IMR-90 (cell line): Measurements from ENCODE around the gene CMTM1. TPM values are rescaled to one million over a fixed set of nuclear protein-coding genes. Genes with fewer than 3 reads are reported as not detected.

ENCODE experiments used
- ATAC-seq: fragments of 200-7000 bp; cut with Tn5 transposase; 2 replicates; pipeline ENCODE4 v1.9.1; 2020; ENCODE audit warnings: low read depth, mild to moderate bottlenecking, moderate library complexity
- BruUV-seq: library from RNA; stranded (reverse); fragments of 400-500 nt; replicated peaks from 2 replicates; lab custom pipeline; 2021; lab: Mats Ljungman, UMichigan
- CTCF ChIA-PET: fragments of 300-600 bp; formaldehyde crosslinking; extraction: SDS; loops from one replicate; lab custom pipeline; 2021; ENCODE audit warnings: antibody characterized with exemption; lab: Yijun Ruan, JAX
- POLR2A ChIA-PET: fragments of 300-600 bp; sonication (Branson Sonifier 250); formaldehyde crosslinking; loops from one replicate; lab custom pipeline; 2022; ENCODE audit warnings: antibody characterized with exemption; ENCODE audit not compliant: unreplicated experiment; lab: Charles Lee
- DNase-seq: peaks from one replicate; pipeline ENCODE4 v3.0.0; 2013
- H2AFZ ChIP-seq: replicated peaks from 2 replicates; pipeline ENCODE3; 2013; ENCODE audit warnings: low read length, mild to moderate bottlenecking; ENCODE audit not compliant: poor library complexity
- H2AK5ac ChIP-seq: 2 replicates; pipeline ENCODE4 v1.6.1; 2013; ENCODE audit warnings: low read depth, low read length, inconsistent platforms
- H2AK9ac ChIP-seq: replicated peaks from 2 replicates; pipeline ENCODE3; 2013; ENCODE audit warnings: mild to moderate bottlenecking, low read depth, low read length, moderate library complexity; ENCODE audit not compliant: poor library complexity
- H2BK120ac ChIP-seq: 2 replicates; pipeline ENCODE4 v1.6.1; 2013; ENCODE audit warnings: low read depth, low read length, inconsistent platforms
- H2BK15ac ChIP-seq: 3 replicates; pipeline ENCODE4 v1.6.1; 2013; ENCODE audit warnings: low read depth, low read length, inconsistent platforms
- H2BK20ac ChIP-seq: 2 replicates; pipeline ENCODE4 v1.6.1; 2013; ENCODE audit warnings: low read depth, mild to moderate bottlenecking, inconsistent platforms, low read length, moderate library complexity
- H2BK5ac ChIP-seq: 2 replicates; pipeline ENCODE4 v1.6.1; 2013; ENCODE audit warnings: mild to moderate bottlenecking, low read depth, low read length, inconsistent platforms; ENCODE audit not compliant: poor library complexity, severe bottlenecking
- H3K14ac ChIP-seq: replicated peaks from 2 replicates; pipeline ENCODE4 v1.6.1; 2013; ENCODE audit warnings: low read depth, low read length, inconsistent platforms
- H3K18ac ChIP-seq: 2 replicates; pipeline ENCODE4 v1.6.1; 2013; ENCODE audit warnings: low read depth, low read length, control low read depth
- H3K23ac ChIP-seq: 2 replicates; pipeline ENCODE4 v1.6.1; 2013; ENCODE audit warnings: low read depth, low read length, inconsistent platforms
- H3K27ac ChIP-seq: 2 replicates; pipeline ENCODE4 v1.5.1; 2013; ENCODE audit warnings: mild to moderate bottlenecking, control low read depth, low read length; ENCODE audit not compliant: insufficient read depth
- H3K27me3 ChIP-seq: 2 replicates; pipeline ENCODE4 v1.6.1; 2013; ENCODE audit warnings: low read length; ENCODE audit not compliant: control insufficient read depth, insufficient read depth
- H3K36me3 ChIP-seq: 2 replicates; pipeline ENCODE4 v1.6.1; 2013; ENCODE audit warnings: low read length, mixed read lengths; ENCODE audit not compliant: control insufficient read depth, insufficient read depth
- H3K4ac ChIP-seq: 2 replicates; pipeline ENCODE4 v1.6.1; 2013; ENCODE audit warnings: low read depth, low read length, inconsistent platforms
- H3K4me1 ChIP-seq: 2 replicates; pipeline ENCODE4 v1.6.1; 2013; ENCODE audit warnings: low read length, mixed read lengths; ENCODE audit not compliant: control insufficient read depth, insufficient read depth
- H3K4me2 ChIP-seq: 2 replicates; pipeline ENCODE4 v1.6.1; 2013; ENCODE audit warnings: low read depth, mild to moderate bottlenecking, control low read depth, low read length, moderate library complexity
- H3K4me3 ChIP-seq: 2 replicates; pipeline ENCODE4 v1.5.1; 2013; ENCODE audit warnings: low read depth, mild to moderate bottlenecking, control low read depth, low read length, moderate library complexity; ENCODE audit not compliant: insufficient read depth
- H3K56ac ChIP-seq: 2 replicates; pipeline ENCODE4 v1.6.1; 2013; ENCODE audit warnings: low read length, inconsistent platforms; ENCODE audit not compliant: insufficient read depth; ENCODE audit errors: extremely low read depth
- H3K79me1 ChIP-seq, 2 experiments: 2 replicates each; pipeline ENCODE4 v1.6.1; 2013; ENCODE audit warnings: low read length in 2 of 2, inconsistent platforms in 1 of 2, low read depth in 1 of 2
- H3K9ac ChIP-seq: 2 replicates; pipeline ENCODE4 v1.6.1; 2013; ENCODE audit warnings: low read depth, low read length, control low read depth
- H3K9me1 ChIP-seq: 2 replicates; pipeline ENCODE4 v1.6.1; 2013; ENCODE audit warnings: low read length, inconsistent platforms; ENCODE audit not compliant: insufficient read depth
- H3K9me3 ChIP-seq: 2 replicates; pipeline ENCODE4 v1.6.1; 2013; ENCODE audit warnings: low read length; ENCODE audit not compliant: control insufficient read depth, insufficient read depth
- H4K20me1 ChIP-seq: 2 replicates; pipeline ENCODE4 v1.6.1; 2013; ENCODE audit warnings: low read length, inconsistent platforms; ENCODE audit not compliant: insufficient read depth
- H4K5ac ChIP-seq: 2 replicates; pipeline ENCODE4 v1.6.1; 2013; ENCODE audit warnings: mild to moderate bottlenecking, low read depth, low read length, control low read depth
- H4K8ac ChIP-seq, 2 experiments: 2 replicates each; pipeline ENCODE4 v1.6.1; 2013; ENCODE audit warnings: low read depth in 2 of 2, low read length in 2 of 2, control low read depth in 1 of 2, inconsistent platforms in 1 of 2
- H4K91ac ChIP-seq: 2 replicates; pipeline ENCODE4 v1.6.1; 2013; ENCODE audit warnings: low read depth, low read length, inconsistent platforms; ENCODE audit not compliant: insufficient read depth
- CEBPB ChIP-seq: IDR thresholded peaks from 2 replicates; pipeline ENCODE4 v1.6.1; 2012; ENCODE audit warnings: low read depth, low read length, improper control_type of control experiment
- CHD1 ChIP-seq: IDR thresholded peaks from 2 replicates; pipeline ENCODE4 v1.6.1; 2012; ENCODE audit warnings: low read depth, low read length, improper control_type of control experiment
- ELK1 ChIP-seq: fragments of 150-350 bp; IDR thresholded peaks from 2 replicates; pipeline ENCODE4 v1.6.1; 2016; ENCODE audit warnings: low read depth, mild to moderate bottlenecking, low read length, moderate library complexity, borderline replicate concordance
- MAFK ChIP-seq: IDR thresholded peaks from 2 replicates; pipeline ENCODE4 v1.6.1; 2012; ENCODE audit warnings: low read depth, low read length, improper control_type of control experiment
- MXI1 ChIP-seq: IDR thresholded peaks from 2 replicates; pipeline ENCODE4 v1.6.1; 2012; ENCODE audit warnings: low read depth, mild to moderate bottlenecking, low read length, moderate library complexity, borderline replicate concordance
- NFE2L2 ChIP-seq: fragments of 150-350 bp; IDR thresholded peaks from 2 replicates; pipeline ENCODE4 v1.6.1; 2016; ENCODE audit warnings: low read depth, mild to moderate bottlenecking, low read length
- RCOR1 ChIP-seq: IDR thresholded peaks from 2 replicates; pipeline ENCODE4 v1.6.1; 2012; ENCODE audit warnings: mild to moderate bottlenecking, low read length, improper control_type of control experiment; ENCODE audit not compliant: insufficient replicate concordance
- RFX5 ChIP-seq: IDR thresholded peaks from 2 replicates; pipeline ENCODE4 v1.8.0; 2012; ENCODE audit warnings: low read depth, mild to moderate bottlenecking, low read length, moderate library complexity
- SMC3 ChIP-seq: fragments of 150-350 bp; IDR thresholded peaks from 2 replicates; pipeline ENCODE4 v1.6.1; 2016; ENCODE audit warnings: low read depth, mild to moderate bottlenecking, antibody characterized with exemption, low read length, moderate library complexity
- WGBS, 2 experiments: methylation state at CpG; one replicate each; pipeline versions ENCODE4 v1.1.5 to v1.1.7; 2013; ENCODE audit warnings: missing lambda C conversion rate in 2 of 2; ENCODE audit not compliant: insufficient read length in 1 of 2; ENCODE audit errors: extremely low coverage in 2 of 2; 5-methylcytosine and 5-hydroxymethylcytosine counted together
- dilution Hi-C: fragments of 300-500 bp; cut with HindIII; formaldehyde crosslinking; loops from one replicate; pipeline ENCODE4 v1.14.3; 2018; ENCODE audit warnings: low sequenced_read_pairs; ENCODE audit not compliant: unreplicated experiment
- in situ Hi-C: fragments of 300-500 bp; cut with MboI; formaldehyde crosslinking; loops from 3 replicates; pipeline ENCODE4 v1.14.3; 2019; ENCODE audit warnings: low sequenced_read_pairs, inconsistent platforms, mixed read lengths
- intact Hi-C: fragments of 100-400 bp; cut with micrococcal nuclease; formaldehyde crosslinking; loops from 2 replicates; pipeline ENCODE4 v1.10.0; 2022
- polyA plus RNA-seq, 3 experiments: library from polyadenylated mRNA; depleted of rRNA; stranded (reverse); fragments of >200 nt; gene quantifications; 2 replicates each; pipeline ENCODE4 v1.2.3, GENCODE V29; 2012; ENCODE audit warnings: low replicate concordance in 1 of 3
- total RNA-seq: library from RNA; depleted of rRNA; stranded (reverse); fragments of >200 nt; gene quantifications from 2 replicates; pipeline ENCODE4 v1.2.3, GENCODE V29; 2012

The CMTM1 gene
- total and polyA plus RNA-seq, 2 of the 4 experiments (the other 2 are of a cell fraction), result 0.54 to 2.1 TPM

- H4K20me1 ChIP-seq, result peaks cover 9% of the 10 kb centered on the region; the same call in 1 of the 2 replicates
- peak overlapping the region; percentile 69 for H2BK5ac ChIP-seq
- in situ Hi-C loops (no loop called here), intact Hi-C loops (no loop called here), dilution Hi-C loops (no loop called here)
- peak overlapping the region; percentile 53 for H2AK9ac ChIP-seq
- H3K36me3 ChIP-seq, result peaks cover 27% of the 10 kb centered on the region
- CTCF ChIA-PET, result interaction anchor here (1.0 to 2.3 kb wide), 3 partner anchors 8 to 257 kb away, joined by 3 to 5 read pairs (median 3); no protein-coding TSS in a partner anchor
- ATAC-seq (no peak; the same call in 1 of the 2 replicates), DNase-seq (peak; percentile 10)
- peak overlapping the region; percentile 79 for H2BK120ac ChIP-seq
- H4K91ac ChIP-seq, result peak overlapping the region; percentile 82
- H3K9ac ChIP-seq, result no peak overlapping the region
- H3K23ac ChIP-seq, result peak overlapping the region; percentile 81
- H3K4me2 ChIP-seq, result peak overlapping the region; percentile 30; the same call in 1 of the 2 replicates
- H3K14ac ChIP-seq, result peak overlapping the region; percentile 70
- BruUV-seq, result no TSS peak
- peaks cover 27% of the 10 kb centered on the region for H3K9me1 ChIP-seq
- peak overlapping the region; percentile 68 for H3K4ac ChIP-seq
- H3K4me3 ChIP-seq, result no peak overlapping the region
- TF ChIP-seq MAFK (no peak), MXI1 (no peak), SMC3 (no peak), NFE2L2 (no peak), CHD1 (no peak), ELK1 (no peak), RFX5 (no peak), CEBPB (no peak), RCOR1 (no peak)
- peak overlapping the region; percentile 75; the same call in 1 of the 2 replicates for H3K27ac ChIP-seq
- 0 out of 4 replicates have a peak, but pooled peaks cover 0 to 6% of the 10 kb centered on the region in 2 experiments for H3K79me1 ChIP-seq
- POLR2A ChIA-PET, result no interaction called here
- H2AFZ ChIP-seq, result no peak overlapping the region
- peak overlapping the region; percentile 70 for H4K5ac ChIP-seq
- H2BK20ac ChIP-seq, result peak overlapping the region; percentile 54
- peak overlapping the region; percentile 46 to 64; a peak in 3 of 4 replicates for H4K8ac ChIP-seq
- WGBS, 2 experiments, result 100% methylated on average over 1 of the region's 9 CpGs; no CpG with 5 or more reads in 1 of the 2 experiments
- H3K27me3 ChIP-seq, result no peaks in the 10 kb centered on the region
- H3K4me1 ChIP-seq, result peaks cover 37% of the 10 kb centered on the region
- no peaks in the 10 kb centered on the region for H3K9me3 ChIP-seq
- H2BK15ac ChIP-seq, result peak overlapping the region; percentile 67; the same call in 2 of the 3 replicates
- peak overlapping the region; percentile 89 for H3K18ac ChIP-seq
- H3K56ac ChIP-seq, result no peak overlapping the region; the same call in 1 of the 2 replicates
- peak overlapping the region; percentile 95 for H2AK5ac ChIP-seq
Measured at GRCh38 chr16:66616592-66616991, 50.4 kb downstream of the CMTM1 start.
